Spleen (tissue), 11 donors: ENCODE measurements around the gene DICER1. TPM values are rescaled to one million over a fixed set of nuclear protein-coding genes. Genes with fewer than 3 reads are reported as not detected.

Source experiments
- DNase-seq: peaks from one replicate; pipeline ENCODE4 v3.0.0-alpha.2; 2020
- H3K27ac ChIP-seq, 8 donors: fragments of 200-600 bp; sonication (generic) in 7 of 8; 1 replicate in 4 of 8; 2 replicates in 4 of 8; pipeline versions ENCODE4 v1.5.0 to v1.8.0; 2016 to 2021; ENCODE audit warnings: inconsistent platforms in 4 of 8, mild to moderate bottlenecking in 4 of 8, moderate library complexity in 1 of 8
- H3K27me3 ChIP-seq, 7 donors: fragments of 200-600 bp; sonication (generic) in 6 of 7; replicated peaks in 1 of 7; 1 replicate in 4 of 7; 2 replicates in 3 of 7; pipeline versions ENCODE4 v1.5.0 to v1.8.0; 2016 to 2021; ENCODE audit warnings: inconsistent platforms in 3 of 7, mild to moderate bottlenecking in 1 of 7
- H3K36me3 ChIP-seq, 6 donors: fragments of 200-600 bp; sonication (generic) in 5 of 6; 1 replicate in 4 of 6; 2 replicates in 2 of 6; pipeline versions ENCODE4 v1.5.0 to v1.8.0; 2016 to 2021; ENCODE audit warnings: inconsistent platforms in 2 of 6
- H3K4me1 ChIP-seq, 6 donors: fragments of 200-600 bp; sonication (generic) in 5 of 6; 1 replicate in 3 of 6; 2 replicates in 3 of 6; pipeline versions ENCODE4 v1.5.0 to v1.8.0; 2016 to 2021; ENCODE audit warnings: inconsistent platforms in 3 of 6
- H3K4me3 ChIP-seq, 8 donors: fragments of 200-600 bp; sonication (generic) in 7 of 8; 1 replicate in 4 of 8; 2 replicates in 4 of 8; pipeline versions ENCODE4 v1.5.0 to v1.8.0; 2016 to 2021; ENCODE audit warnings: inconsistent platforms in 4 of 8, mild to moderate bottlenecking in 4 of 8, moderate library complexity in 2 of 8
- H3K9me3 ChIP-seq, 8 donors: fragments of 200-600 bp; sonication (generic) in 7 of 8; 1 replicate in 4 of 8; 2 replicates in 4 of 8; pipeline versions ENCODE4 v1.5.0 to v1.8.0; 2016 to 2021; ENCODE audit warnings: inconsistent platforms in 4 of 8
- CTCF ChIP-seq, 11 experiments: fragments of 200-600 bp in 7 of 11; fragments of 450-650 bp in 4 of 11; sonication (generic) in 4 of 11; IDR thresholded peaks in 8 of 11; conservative IDR thresholded peaks in 3 of 11; 1 replicate in 7 of 11; 2 replicates in 4 of 11; pipeline versions ENCODE4 v1.4.0 to v1.8.0; 2016 to 2021; ENCODE audit warnings: antibody characterized with exemption in 11 of 11, inconsistent platforms in 4 of 11, mild to moderate bottlenecking in 1 of 11
- POLR2A ChIP-seq, 3 donors: fragments of 450-650 bp; IDR thresholded peaks; one replicate each; pipeline ENCODE4 v1.5.1; 2017; ENCODE audit warnings: antibody characterized with exemption in 3 of 3, mild to moderate bottlenecking in 1 of 3
- POLR2AphosphoS5 ChIP-seq, 3 donors: sonication (generic); formaldehyde crosslinking; IDR thresholded peaks; one replicate each; pipeline ENCODE4 v1.5.1; 2017; ENCODE audit warnings: antibody characterized with exemption in 3 of 3
- WGBS, 5 donors: extraction: QIAGEN DNeasy Blood & Tissue Kit in 3 of 5; methylation state at CpG; one replicate each; pipeline versions ENCODE4 v1.1.5 to v1.1.7; 2013 to 2018; 5-methylcytosine and 5-hydroxymethylcytosine counted together
- intact Hi-C: fragments of 100-400 bp; cut with DNase I; formaldehyde crosslinking; loops from one replicate; pipeline ENCODE4 v1.15.0; 2023; ENCODE audit warnings: low total_unique reads
- polyA plus RNA-seq, 3 donors: library from polyadenylated mRNA; stranded (reverse); fragments of 200-250 nt; gene quantifications; one replicate each; pipeline ENCODE4 v1.2.1, GENCODE V29; 2013
- total RNA-seq, 7 donors: library from RNA; depleted of rRNA in 3 of 7; stranded (reverse); fragments of >200 nt in 3 of 7; fragmentation: NEBNext Ultra II Directional in 4 of 7; extraction: Animal tissue kit (Norgen Biotek cat#: 25700) in 4 of 7; gene quantifications; one replicate each; pipeline versions ENCODE4 v1.1.0 to v1.2.1, GENCODE V29; 2016 to 2021
- donor health status: healthy with polysubstance abuse.
- donor health status: DM: no; HTN: no; CAD: no; lungs with moderate emphysema.
- donor health status: DM: no; HTN: no; CAD: no.
- donor health status: Bipolar disorder and iron deficiency.
- donor health status: healthy.
- donor health status: DM: no; HTN: no; CAD: no.
- donor health status: DM: yes; HTN: yes; CAD: no.

DICER1 gene
- total and polyA plus RNA-seq, 10 donors: 7.1 to 124 (median 73.5) TPM

- H3K4me3 ChIP-seq: no peak overlapping the region
- H3K4me1 ChIP-seq: peaks cover 0 to 56% (median 32%) of the 10 kb centered on the region in 6 donors
- TF ChIP-seq POLR2AphosphoS5 (IDR thresholded peaks at IDR 0.05): no peak
- no peak for TF ChIP-seq POLR2A (IDR thresholded peaks at IDR 0.05)
- no peak for TF ChIP-seq CTCF (IDR thresholded peaks at IDR 0.05 in 8 of 11, conservative IDR thresholded peaks at IDR 0.05 in 3 of 11)
- intact Hi-C loops: no loop called here
- peaks cover 0 to 60% (median 24%) of the 10 kb centered on the region in 6 donors for H3K36me3 ChIP-seq
- no peak overlapping the region for H3K27ac ChIP-seq
- no peaks in the 10 kb centered on the region for H3K9me3 ChIP-seq
- no peak for DNase-seq
- 95 to 100% (median 98%) methylated on average over 2 of the region's 2 CpGs for WGBS, 5 donors
- H3K27me3 ChIP-seq: no peaks in the 10 kb centered on the region
Observed at GRCh38 chr14:95133282-95133681, 24.0 kb downstream of the DICER1 start.

DNA sequence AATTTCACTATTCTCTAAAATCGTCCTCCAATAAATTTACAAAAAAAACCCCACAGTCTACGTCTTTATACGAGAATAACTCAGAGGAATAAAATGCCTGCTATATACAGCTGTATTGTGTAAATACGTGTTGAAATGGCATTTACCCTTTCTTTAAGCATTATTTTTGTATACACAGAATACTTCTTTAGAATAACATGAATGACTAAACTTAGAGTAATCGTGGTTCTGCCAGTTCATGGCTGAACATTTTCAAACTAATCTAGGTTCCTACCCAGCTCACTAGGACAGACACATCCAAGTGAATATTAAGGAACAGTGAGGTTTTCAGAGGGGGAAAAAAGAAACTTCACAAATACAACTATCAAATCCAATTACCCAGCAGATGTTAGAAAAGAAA, 24.6 kb downstream of the DICER1 start:
- TF ChIP-seq POLR2A (IDR thresholded peaks at IDR 0.05) (no peak), CTCF (IDR thresholded peaks at IDR 0.05 in 8 of 11, conservative IDR thresholded peaks at IDR 0.05 in 3 of 11) (no peak), POLR2AphosphoS5 (IDR thresholded peaks at IDR 0.05) (no peak)
- no peak for DNase-seq
- Histone ChIP-seq H3K36me3 (peaks cover 0 to 65% (median 24%) of the 10 kb centered on the region in 6 donors), H3K9me3 (no peaks in the 10 kb centered on the region), H3K4me3 (no peak overlapping the region), H3K4me1 (peaks cover 0 to 53% (median 30%) of the 10 kb centered on the region in 6 donors), H3K27ac (no peak overlapping the region), H3K27me3 (no peaks in the 10 kb centered on the region)
- intact Hi-C loops: no loop called here
- 92 to 98% (median 95%) methylated on average over 5 of the region's 5 CpGs for WGBS, 5 donors

- Histone ChIP-seq H3K27me3 (no peaks in the 10 kb centered on the region), H3K4me3 (no peak overlapping the region), H3K4me1 (peaks cover 0 to 38% (median 24%) of the 10 kb centered on the region in 6 donors), H3K27ac (no peak overlapping the region), H3K9me3 (no peaks in the 10 kb centered on the region), H3K36me3 (peaks cover 0 to 85% (median 33%) of the 10 kb centered on the region in 6 donors)
- intact Hi-C loops: no loop called here
- TF ChIP-seq POLR2AphosphoS5 (IDR thresholded peaks at IDR 0.05): no peak
- no peak for TF ChIP-seq CTCF (IDR thresholded peaks at IDR 0.05 in 8 of 11, conservative IDR thresholded peaks at IDR 0.05 in 3 of 11)
- TF ChIP-seq POLR2A (IDR thresholded peaks at IDR 0.05): no peak
- no peak for DNase-seq
- WGBS, 5 donors: 70 to 92% (median 83%) methylated on average over 3 of the region's 3 CpGs
Observed at GRCh38 chr14:95130549-95130948, 26.8 kb downstream of the DICER1 start.

GRCh38 chr14:95128140-95128539, 29.2 kb downstream of the DICER1 start:
- no peak for TF ChIP-seq CTCF (IDR thresholded peaks at IDR 0.05 in 8 of 11, conservative IDR thresholded peaks at IDR 0.05 in 3 of 11)
- no peak for TF ChIP-seq POLR2A (IDR thresholded peaks at IDR 0.05)
- TF ChIP-seq POLR2AphosphoS5 (IDR thresholded peaks at IDR 0.05): no peak
- Histone ChIP-seq H3K9me3 (no peaks in the 10 kb centered on the region), H3K36me3 (peaks cover 0 to 96% (median 50%) of the 10 kb centered on the region in 6 donors), H3K4me3 (no peak overlapping the region), H3K4me1 (peaks cover 0 to 16% (median 8%) of the 10 kb centered on the region in 6 donors), H3K27ac (no peak overlapping the region), H3K27me3 (no peaks in the 10 kb centered on the region)
- 89 to 94% (median 93%) methylated on average over 4 of the region's 4 CpGs for WGBS, 5 donors
- DNase-seq: no peak
- intact Hi-C loops: no loop called here
